HG03103 (cell line): Measurements from ENCODE around the gene MTSS2.

Source experiments
- ATAC-seq: cut with Tn5 transposase; IDR thresholded peaks from one replicate; pipeline ENCODE4 v1.9.1; 2021; ENCODE audit warnings: low read depth; ENCODE audit not compliant: unreplicated experiment

The MTSS2 gene

DNA sequence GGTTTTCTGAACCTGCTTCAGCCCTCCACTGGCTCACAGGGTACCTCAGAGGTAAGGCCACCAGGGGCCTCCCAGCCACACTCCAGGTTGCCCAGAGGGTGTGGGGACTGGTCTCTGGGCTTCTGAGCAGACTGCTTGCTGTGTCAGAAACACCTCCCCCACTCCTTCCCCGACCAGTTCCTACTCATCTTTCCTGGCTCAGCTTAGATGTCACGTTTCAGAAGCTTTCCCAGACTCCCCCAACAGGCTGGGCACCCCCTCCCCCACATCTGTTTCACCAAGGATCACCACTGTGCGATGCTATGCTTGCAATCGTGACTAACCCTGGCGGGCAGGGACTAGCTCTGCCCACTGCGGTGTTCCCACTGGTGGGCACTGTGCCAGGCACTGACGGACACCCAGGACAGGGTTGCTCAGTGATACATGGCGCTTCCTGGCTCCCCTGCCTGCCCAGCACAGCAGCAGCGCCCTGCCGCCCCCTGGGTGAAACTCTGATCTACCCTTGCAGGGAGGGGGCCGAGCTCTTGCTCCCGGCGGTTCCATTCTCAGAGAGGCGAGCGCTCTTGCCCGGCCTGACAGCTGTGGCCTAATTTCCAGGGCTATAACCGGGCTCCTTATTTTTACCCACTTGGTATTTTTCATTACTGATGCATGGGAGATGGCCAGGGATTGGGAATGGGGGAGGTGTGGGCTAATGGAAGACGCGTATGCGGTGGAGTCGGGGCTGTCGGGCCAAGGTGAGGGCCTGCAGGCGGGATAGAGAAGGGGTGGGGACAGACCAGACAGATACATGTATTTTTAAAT lies 29.4 kb upstream of the MTSS2 start:
- no peak for ATAC-seq

DNA sequence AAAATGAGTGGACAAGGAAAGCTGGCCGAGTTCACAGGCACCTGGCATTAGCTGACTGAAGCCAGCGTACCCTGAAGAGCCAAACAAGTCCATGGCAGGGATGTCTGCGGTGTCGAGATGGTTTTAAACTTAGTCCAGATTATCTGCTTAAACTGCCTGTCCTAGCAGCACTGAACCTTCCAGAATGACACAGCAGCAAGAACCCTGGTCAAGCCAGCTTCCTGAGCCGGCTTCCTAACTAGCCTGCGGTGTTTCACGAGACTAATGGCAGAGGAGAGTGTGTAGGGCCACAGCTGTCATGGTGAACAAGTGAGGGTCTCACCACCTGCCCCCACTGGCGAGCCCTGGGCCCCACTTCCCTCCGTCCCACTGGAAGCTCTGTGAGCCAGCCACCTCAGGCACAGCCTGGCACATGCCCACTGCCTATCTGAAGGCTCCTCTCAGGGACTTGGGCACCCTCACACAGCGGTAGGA lies 28.8 kb upstream of the MTSS2 start:
- ATAC-seq: no peak

DNA sequence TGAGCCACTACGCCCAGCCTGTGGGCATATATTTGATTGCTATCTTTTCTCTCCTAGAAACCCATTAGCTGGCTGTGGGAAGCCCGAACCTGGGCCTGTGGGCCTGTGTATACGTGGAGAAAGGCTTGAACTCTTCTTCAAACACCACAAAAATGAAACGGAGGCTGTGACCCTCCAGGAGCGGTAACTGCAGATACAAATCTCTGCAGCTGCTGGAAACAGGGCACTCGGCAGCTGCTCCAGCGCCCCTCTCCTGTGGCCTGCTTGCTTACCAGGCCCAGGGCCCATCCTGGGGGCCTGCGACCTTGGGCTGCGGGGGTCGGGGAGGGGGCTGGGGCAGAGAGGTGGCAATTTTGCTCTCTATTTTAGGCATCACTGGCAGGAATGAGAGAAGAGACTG lies 28.0 kb upstream of the MTSS2 start:
- ATAC-seq: no peak

DNA sequence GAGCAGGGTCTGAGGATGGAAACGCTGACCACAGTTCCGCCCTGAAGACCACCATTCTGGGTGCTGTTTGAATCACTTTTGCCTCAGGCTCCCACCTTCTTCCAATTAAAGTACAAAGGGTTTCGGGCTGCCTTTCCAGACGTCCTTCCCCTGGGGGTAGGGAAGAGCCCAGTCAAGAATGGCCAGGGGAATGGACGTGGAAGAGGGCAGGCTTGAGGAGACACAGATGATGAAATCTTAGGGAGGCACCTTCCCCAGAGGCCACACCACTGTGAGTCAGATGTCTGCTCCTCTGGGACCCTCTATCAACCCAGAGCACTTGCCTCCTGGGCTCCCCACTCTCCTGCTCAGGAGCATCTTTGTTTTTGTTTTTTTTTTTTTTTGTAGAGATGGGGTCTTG lies 27.5 kb upstream of the MTSS2 start:
- ATAC-seq: no peak

DNA sequence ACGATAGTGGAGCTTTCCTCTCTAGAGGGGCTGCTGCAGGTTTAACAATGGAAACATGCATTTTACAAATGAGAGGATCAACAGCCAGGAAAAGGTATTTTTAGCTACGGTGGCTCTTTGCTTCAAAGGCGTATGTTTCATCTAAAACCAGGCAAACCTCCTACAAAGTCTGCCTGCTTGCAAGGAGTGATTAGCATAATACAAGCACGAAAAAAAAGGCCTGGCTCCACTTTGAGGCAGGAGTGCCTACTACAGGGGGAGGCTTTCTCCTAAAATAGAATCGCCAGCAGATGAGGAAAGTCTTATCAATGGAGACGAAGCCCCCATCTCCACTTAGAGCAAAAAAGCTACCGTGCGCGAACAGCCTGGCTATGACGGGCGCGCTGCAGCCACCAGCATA lies 27.1 kb upstream of the MTSS2 start:
- no peak for ATAC-seq

DNA sequence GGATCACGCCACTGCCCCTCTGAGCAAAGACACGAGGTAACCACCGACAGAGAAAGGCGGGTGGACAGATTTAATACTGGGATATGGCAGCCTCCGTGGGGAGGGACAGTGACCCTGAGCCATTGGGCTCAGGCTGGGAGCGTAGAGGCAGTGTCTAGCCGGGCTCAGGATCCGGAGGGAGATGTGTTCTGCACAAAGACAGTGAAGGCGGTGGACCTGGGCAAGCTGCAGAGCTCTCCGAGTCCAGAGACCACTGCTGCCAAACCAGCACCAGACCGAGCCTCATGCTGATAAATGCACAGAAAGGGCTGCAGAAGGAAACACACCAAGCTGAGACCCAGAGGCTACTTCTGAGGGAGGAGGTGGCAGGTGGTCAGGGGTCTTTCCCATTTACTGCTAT lies 26.5 kb upstream of the MTSS2 start:
- ATAC-seq: no peak

DNA sequence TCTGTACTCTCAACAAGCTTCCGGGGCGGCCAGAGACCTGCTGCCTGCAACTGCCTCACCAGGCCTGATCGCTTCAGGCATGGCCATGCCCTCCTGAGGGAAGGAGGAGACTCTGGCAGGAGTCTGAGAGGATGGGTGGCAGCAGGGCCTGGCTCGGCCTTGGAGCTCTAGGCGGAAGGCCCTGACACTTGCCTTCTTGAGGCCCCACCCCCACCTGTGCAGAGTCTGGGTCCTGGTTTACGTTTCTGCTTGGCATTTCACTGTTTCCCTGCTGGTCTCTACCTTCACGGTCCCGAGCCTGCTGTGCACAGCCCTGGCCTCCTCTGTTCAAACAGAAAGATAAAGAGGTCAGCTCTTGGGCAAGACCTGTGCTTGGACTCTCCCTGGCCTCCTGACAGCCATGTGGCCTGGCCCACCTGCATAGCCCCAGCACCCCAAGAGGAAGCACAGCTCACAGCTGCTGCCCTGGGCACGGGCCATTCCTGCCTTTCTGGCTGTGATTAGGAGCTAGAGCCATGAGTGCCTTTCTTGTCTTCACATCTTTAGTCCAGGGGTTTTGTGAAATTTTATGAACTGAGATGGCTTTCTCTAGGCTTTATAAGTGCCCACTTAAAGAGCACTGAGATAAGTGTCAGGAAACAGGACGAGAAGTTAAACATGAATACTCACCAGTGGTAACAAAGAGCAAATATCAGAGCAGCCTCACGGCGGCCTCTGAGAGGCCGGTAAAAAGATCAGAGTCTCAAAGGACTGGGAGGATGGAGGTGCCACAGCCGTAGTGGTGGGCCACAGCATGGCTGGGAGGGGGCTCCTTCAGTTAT lies 25.6 kb upstream of the MTSS2 start:
- ATAC-seq: no peak

DNA sequence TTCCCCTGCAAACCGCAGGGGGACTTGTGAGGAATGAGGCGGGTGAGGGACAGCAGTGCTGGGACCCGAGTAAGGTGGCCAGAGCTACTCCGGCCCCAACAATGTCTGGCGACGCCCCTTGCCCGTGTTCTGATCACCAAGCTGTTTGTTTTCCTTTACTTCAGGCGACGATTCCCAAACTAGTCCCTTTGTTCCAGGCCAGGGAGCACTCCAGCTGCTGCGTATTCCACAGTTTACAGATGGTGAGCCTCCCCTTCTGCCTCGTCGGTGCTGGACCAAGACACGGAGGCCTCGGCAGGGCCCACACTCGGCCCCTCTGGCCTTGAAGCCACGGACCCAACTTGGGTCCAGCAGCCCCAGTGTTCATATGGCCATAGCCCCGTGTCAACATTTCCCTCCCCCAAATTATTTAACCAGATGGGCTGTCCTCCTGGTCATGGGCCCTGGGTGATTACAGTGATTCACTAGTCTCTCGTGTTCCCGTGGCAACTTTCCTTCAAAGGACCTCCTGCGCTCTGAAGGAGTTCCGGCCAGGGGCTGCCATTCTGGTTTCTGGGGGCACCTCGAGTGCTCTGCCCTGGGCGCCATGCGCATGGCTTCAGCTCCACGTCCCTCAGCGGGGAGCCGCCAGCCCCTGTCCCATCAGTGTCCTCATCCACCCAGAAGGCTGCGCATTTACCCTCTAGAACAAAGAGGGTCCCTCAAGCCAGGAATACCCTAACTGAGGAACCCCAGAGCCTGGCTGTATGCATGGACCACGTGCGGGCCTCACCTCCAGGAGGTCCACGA lies 24.8 kb upstream of the MTSS2 start:
- ATAC-seq: no peak

DNA sequence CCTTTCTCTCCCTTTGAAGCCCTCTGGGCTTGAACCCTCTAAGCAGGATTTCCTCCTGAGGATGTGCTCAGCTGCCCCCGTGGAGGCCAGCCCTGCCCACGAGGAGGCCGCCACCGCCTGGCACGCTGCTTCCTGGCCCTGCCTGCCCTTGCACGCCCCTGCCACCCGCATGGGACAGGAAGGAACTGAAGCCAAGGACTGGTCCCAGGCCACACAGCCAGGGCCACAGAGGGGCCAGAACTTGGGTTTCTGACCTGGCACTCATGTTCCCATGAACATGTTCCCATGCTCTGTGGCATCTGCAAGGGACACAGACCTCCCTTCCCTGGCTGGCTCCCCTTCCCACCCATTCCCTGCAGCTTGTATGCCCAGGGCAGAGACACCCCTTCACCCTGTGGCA lies 24.1 kb upstream of the MTSS2 start:
- no peak for ATAC-seq

DNA sequence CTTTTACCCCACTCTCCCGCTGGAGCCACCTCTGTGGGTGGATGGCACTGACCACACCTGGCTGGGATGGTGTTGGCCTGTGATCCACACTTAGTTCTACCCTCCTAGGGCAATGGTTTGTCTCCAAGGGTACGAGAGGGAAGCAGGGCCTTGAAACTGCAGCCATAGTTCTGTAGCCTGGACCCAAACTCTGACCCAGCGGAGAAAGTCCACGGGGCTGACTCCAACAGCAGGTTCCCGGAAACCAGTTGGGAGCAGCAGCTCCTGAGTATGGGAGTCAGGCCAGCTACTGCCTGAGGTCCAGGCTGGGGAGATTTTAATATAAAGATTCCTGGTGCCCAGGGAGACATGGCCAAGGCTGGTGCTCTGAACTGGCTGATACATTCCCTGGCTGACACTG lies 23.6 kb upstream of the MTSS2 start:
- ATAC-seq: no peak

DNA sequence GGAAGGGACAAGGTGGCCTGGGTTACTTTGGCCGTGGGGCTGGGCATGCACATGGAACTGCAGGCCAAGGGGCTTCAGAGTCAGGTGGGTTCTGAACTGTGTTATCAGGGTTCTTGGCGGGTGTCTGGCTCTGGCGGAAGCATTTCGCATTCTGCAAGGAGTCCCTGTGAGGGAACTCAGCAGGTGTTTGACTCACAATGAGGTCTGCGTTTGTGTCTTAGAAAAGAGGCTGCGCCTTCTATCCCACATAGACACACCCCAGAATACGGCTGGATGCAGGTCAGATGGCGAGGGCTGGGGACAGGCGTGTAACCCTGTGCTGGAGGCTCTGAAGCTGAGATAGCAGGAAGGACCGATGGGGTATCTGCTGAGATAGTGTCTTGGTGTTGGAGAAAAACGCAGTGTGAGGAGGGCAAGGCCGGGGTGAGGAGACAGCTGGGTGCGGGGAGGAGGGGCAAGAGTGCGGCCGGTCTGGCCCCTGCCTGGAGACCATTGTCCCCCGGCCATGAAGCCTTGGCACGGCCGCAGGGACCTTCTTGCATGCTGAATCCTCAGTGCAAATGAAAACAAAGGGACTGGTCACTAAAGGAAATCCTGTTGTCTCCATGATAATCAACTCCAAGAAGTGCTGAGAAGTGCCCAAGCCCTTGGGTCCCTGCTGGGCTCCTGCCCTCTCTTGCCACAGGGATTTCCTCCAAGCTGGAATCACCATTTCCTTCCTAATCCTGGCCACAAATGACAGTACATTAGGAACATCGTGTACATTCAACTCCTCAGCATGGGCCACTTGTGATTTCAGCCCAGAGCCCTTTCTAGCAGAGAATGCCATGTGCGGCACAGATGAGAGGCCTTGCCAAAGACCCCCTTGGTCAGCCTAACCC lies 22.8 kb upstream of the MTSS2 start:
- no peak for ATAC-seq

DNA sequence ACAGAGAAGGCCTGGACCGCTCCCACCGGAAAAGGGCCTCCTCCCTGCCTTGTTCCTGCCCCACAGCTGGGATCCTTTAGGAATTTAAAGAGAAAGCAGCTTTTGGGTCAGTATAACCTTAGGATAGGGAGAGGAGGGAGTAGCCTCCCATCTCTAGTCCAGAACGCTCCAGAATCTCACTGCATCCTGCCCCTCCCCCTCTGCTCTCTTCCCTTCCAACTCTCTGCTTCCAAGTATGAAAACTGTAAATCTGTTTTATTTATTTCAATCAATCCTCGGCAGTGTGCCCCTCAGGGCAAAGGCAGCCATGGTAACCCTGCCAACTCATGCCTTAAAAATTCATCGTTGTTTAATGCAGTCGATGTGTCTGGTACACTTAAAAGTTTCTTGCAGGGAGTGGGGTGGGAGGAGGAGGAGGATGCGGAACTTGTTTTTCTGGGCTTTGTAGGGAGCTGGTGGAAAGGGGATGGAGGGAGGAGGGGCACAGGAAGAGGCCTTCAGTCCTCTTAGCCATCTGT lies 21.2 kb upstream of the MTSS2 start:
- ATAC-seq: no peak

DNA sequence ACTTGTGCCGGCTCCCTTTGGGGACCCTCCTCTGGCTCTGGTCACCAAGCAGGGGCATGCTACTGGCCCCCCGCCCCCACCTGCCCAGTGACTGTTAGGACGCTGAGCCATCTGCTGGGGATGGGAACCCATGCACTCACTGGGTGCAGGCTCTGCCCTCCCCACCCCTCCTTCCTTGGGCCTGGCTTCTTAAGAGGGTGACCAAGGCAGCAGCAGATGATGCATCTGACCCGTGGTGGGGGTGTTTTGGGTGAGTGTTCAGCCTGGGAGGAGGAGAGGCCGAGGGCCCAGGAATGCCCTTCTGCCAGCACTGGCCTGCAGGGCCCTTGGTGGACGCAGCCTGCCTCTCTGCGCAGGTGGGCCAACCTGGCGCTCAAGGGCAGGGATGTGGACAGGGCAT lies 19.2 kb upstream of the MTSS2 start:
- ATAC-seq: no peak

DNA sequence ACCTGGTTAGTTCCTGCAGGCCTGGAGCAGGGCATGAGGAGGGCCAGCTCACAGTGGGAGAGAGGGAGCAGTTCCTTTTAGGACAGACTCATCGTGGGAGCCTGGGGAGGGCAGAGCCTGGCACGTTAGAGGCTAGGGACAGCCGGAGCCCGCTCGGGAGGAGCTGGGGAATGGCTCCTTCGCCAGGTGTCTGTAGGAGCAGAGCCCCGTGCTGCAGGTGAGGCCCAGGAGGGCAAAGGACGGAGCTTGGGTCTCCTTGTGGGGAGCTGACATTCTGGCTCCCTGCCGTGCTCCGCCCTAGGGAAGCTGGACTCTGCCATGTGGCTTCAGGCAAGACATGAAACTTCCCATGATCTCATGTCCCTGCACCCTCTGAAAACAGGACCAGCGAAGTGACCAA lies 18.7 kb upstream of the MTSS2 start:
- no peak for ATAC-seq

DNA sequence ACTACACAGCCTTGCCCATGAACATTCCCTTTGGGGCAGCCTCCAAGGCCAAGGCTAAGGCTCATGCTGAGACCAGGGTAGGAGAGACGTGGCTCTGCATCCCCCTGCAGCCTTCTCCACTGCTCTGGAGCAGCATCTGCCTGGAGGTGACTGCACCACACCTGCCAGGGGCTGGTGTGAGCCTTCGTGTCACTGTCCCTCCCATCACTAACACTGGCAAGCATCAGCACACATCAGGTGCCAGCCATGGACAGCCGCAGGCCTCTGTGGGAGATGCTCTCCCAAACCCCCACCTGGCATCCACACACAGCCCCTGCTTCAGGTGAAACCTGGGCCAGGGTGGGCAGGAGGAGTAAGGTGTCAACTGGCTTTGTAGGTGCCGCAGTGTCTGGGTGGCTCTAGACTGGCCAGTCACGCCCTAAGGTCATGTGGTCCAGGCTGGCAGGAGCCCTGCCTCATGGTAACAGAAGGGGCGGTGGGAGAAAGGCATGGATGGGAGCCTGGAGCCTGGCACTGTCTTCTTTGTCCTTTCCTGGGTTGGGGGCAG lies 18.1 kb upstream of the MTSS2 start:
- ATAC-seq: no peak

DNA sequence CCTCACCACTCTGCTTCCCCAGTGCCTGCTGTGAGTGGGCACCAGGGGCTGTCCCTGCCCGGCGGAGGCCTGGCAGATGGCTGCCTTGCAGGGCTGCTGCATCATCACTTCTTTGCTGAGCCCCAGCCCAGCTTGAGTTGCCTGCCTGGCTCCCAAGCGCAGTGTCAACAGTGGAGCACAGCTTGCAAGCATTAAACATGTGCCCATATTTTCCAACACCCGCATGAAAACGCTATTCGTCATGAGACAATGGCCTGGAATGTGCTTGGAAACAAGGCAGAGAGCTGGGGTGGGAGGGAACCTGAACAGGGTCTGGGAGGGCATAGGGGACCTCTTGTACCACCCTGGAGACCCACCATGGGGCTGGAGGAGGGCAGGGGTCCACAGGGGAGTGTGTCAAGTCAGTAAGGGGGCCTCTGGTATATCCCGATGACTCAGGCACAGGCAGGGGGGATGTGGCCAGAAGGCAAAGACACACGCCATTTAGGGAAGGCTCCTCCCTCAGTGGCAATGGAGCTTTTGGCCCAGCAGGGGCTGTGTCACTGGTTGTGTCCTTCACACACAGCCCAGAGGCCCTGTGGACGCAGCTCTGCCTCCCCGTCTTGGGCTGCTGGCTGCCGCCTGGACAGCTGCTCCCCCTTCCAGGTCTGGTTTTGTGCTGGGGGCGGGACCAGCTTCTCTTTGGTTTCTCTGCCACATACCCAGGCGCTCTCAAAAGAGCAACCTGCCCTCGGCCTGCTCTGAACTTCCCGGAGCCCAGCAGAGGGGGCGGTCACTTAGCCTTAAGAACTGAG lies 17.4 kb upstream of the MTSS2 start:
- no peak for ATAC-seq

DNA sequence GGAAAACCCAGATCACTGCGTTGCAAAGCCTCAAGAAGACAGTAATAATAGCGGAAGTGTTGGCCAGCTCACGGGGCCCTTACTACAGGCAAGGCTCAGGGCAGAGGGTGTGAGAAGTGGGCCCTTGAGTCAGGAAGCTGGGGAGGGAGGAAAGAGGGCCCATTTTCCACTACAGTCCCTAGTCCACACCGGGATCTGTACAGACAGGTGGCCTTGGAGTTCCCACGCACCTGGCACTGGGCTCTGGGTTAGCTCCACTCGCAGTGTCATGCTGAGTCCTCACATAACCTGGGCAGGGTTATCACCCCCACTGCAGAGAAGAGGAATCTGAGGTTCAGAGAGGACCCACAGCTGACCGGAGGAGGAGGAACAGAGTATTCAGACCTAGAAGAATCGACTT lies 16.8 kb upstream of the MTSS2 start:
- ATAC-seq: no peak

DNA sequence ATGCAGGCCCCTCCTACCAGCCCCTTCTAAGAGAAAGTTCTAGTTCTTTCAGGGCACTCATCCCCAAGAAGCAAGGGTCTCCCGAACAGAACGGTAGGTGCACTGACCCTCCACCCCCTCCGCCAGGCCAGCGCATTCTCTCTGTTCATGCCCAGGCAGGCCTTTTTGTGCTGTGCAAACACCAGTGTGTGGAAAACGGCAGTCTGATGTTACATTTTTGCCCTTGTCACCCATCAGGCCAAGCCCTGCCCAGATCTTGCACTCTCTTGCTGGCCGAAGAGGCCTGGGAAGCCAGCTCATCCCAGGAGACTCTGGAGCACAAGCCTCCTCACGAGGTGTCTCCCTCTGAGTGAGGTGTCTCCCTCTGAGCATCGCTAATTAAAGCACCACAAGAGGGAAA lies 16.1 kb upstream of the MTSS2 start:
- ATAC-seq: no peak

DNA sequence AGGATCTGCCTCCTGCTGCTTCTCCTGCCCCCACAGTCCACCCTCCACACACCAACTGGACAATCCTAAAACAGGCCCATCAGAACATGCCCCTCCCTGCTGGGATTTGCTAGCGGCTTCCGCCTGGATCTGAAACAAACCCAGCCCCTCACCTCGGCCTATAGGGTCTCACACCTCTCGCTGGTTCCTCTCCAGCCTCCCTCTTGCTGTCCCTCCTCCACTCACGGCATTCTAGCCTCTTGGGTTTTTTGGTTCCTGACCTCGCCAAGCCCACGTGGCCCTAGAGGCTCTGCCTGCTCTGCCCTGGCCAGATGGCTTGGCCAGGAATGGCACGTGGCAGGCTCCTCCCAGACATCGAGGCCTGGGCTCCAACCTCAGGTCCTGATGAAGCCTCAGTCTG lies 15.7 kb upstream of the MTSS2 start:
- no peak for ATAC-seq
